ENCODE results near the gene TTC6. TPM values are rescaled to one million over a fixed set of nuclear protein-coding genes. Genes with fewer than 3 reads are reported as not detected.

TTC6 gene
- total RNA-seq, 5 donors from 2014 or later (not counting 1 experiment from before 2014, with no cell fraction given): not detected

- no peak for ATAC-seq (replicated peaks in 1 of 4)
- 92% methylated on average over 3 of the region's 4 CpGs for WGBS (ENCODE audit: insufficient coverage)
- no peaks in the 10 kb centered on the region for H3K36me3 Mint-ChIP-seq
These were observed 24.0 kb upstream of the TTC6 start for GRCh38 chr14:37571391-37571790.

GRCh38 chr14:37573356-37573755, 22.1 kb upstream of the TTC6 start:
- Mint-ChIP-seq H3K9me3 (peaks cover 0 to 18% (median 3%) of the 10 kb centered on the region in 3 donors), H3K36me3 (no peaks in the 10 kb centered on the region), H3K27ac (no peak overlapping the region), H3K4me1 (no peaks in the 10 kb centered on the region), H3K4me3 (no peak overlapping the region), H3K27me3 (peaks cover 0 to 3% of the 10 kb centered on the region in 2 donors)
- Histone ChIP-seq H3K4me3 (ENCODE audit: control insufficient read depth in 1 of 2, extremely low read depth in 1 of 2, low read length in 1 of 2) (no peak overlapping the region), H3K27ac (ENCODE audit: low read length) (no peak overlapping the region), H3K36me3 (ENCODE audit: control insufficient read depth in 2 of 2, extremely low read depth in 1 of 2, insufficient read depth in 1 of 2, low read length in 1 of 2) (no peaks in the 10 kb centered on the region), H3K9me3 (no peaks in the 10 kb centered on the region), H3K27me3 (replicated peaks in 1 of 2; ENCODE audit: control insufficient read depth in 2 of 2, extremely low read depth in 1 of 2, insufficient read depth in 2 of 2, low read length in 1 of 2) (peaks cover 0 to 3% of the 10 kb centered on the region in 2 experiments), H3K4me1 (ENCODE audit: control insufficient read depth in 1 of 2, extremely low read depth in 1 of 2, insufficient read depth in 2 of 2, low read length in 2 of 2) (no peaks in the 10 kb centered on the region)
- ATAC-seq (replicated peaks in 1 of 4): no peak
- POLR2A ChIA-PET: interaction anchor here (0.6 kb wide), 2 partner anchors 15 to 233 kb away, joined by 3 to 4 read pairs; no protein-coding TSS in a partner anchor
- 85% methylated on average over 2 of the region's 2 CpGs for WGBS (ENCODE audit: insufficient coverage)
- CTCF ChIA-PET: no interaction called here
- DNase-seq: no peak

More at GRCh38 chr14:37571391-37571790, 24.0 kb upstream of the TTC6 start:
- ChIA-PET CTCF (no interaction called here), POLR2A (no interaction called here)
- Histone ChIP-seq H3K36me3 (ENCODE audit: control insufficient read depth in 2 of 2, extremely low read depth in 1 of 2, insufficient read depth in 1 of 2, low read length in 1 of 2) (no peaks in the 10 kb centered on the region), H3K27me3 (replicated peaks in 1 of 2; ENCODE audit: control insufficient read depth in 2 of 2, extremely low read depth in 1 of 2, insufficient read depth in 2 of 2, low read length in 1 of 2) (no peaks in the 10 kb centered on the region), H3K4me3 (ENCODE audit: control insufficient read depth in 1 of 2, extremely low read depth in 1 of 2, low read length in 1 of 2) (no peak overlapping the region), H3K4me1 (ENCODE audit: control insufficient read depth in 1 of 2, extremely low read depth in 1 of 2, insufficient read depth in 2 of 2, low read length in 2 of 2) (no peaks in the 10 kb centered on the region), H3K9me3 (no peaks in the 10 kb centered on the region), H3K27ac (ENCODE audit: low read length) (no peak overlapping the region)
- H3K9me3 Mint-ChIP-seq: peaks cover 0 to 18% (median 3%) of the 10 kb centered on the region in 3 donors
- peaks cover 0 to 1% of the 10 kb centered on the region in 2 donors for H3K27me3 Mint-ChIP-seq
- H3K27ac Mint-ChIP-seq: no peak overlapping the region
- H3K4me3 Mint-ChIP-seq: no peak overlapping the region
- no peaks in the 10 kb centered on the region for H3K4me1 Mint-ChIP-seq
- no peak for DNase-seq

- POLR2A ChIA-PET: no interaction called here
- DNase-seq (no peak), ATAC-seq (replicated peaks in 1 of 4) (no peak)
- peaks cover 0 to 10% (median 0%) of the 10 kb centered on the region in 3 donors for H3K9me3 Mint-ChIP-seq
- H3K27me3 Mint-ChIP-seq: peaks cover 9 to 16% of the 10 kb centered on the region in 2 donors
- no peaks in the 10 kb centered on the region for H3K4me1 ChIP-seq (ENCODE audit: control insufficient read depth in 1 of 2, extremely low read depth in 1 of 2, insufficient read depth in 2 of 2, low read length in 2 of 2)
- no peak overlapping the region for H3K4me3 ChIP-seq (ENCODE audit: control insufficient read depth in 1 of 2, extremely low read depth in 1 of 2, low read length in 1 of 2)
- H3K27me3 ChIP-seq (replicated peaks in 1 of 2; ENCODE audit: control insufficient read depth in 2 of 2, extremely low read depth in 1 of 2, insufficient read depth in 2 of 2, low read length in 1 of 2): peaks cover 6 to 17% of the 10 kb centered on the region in 2 experiments
- no peaks in the 10 kb centered on the region for H3K4me1 Mint-ChIP-seq
- 64% methylated on average over 7 of the region's 9 CpGs for WGBS (ENCODE audit: insufficient coverage)
- H3K27ac Mint-ChIP-seq: no peak overlapping the region
- CTCF ChIA-PET: no interaction called here
- no peaks in the 10 kb centered on the region for H3K36me3 ChIP-seq (ENCODE audit: control insufficient read depth in 2 of 2, extremely low read depth in 1 of 2, insufficient read depth in 1 of 2, low read length in 1 of 2)
- no peaks in the 10 kb centered on the region for H3K9me3 ChIP-seq
- H3K27ac ChIP-seq (ENCODE audit: low read length): no peak overlapping the region
- H3K4me3 Mint-ChIP-seq: no peak overlapping the region
- no peaks in the 10 kb centered on the region for H3K36me3 Mint-ChIP-seq
These were observed 16.2 kb upstream of the TTC6 start for GRCh38 chr14:37579274-37579673.

- peaks cover 6 to 26% of the 10 kb centered on the region in 2 experiments for H3K27me3 ChIP-seq (replicated peaks in 1 of 2; ENCODE audit: control insufficient read depth in 2 of 2, extremely low read depth in 1 of 2, insufficient read depth in 2 of 2, low read length in 1 of 2)
- H3K9me3 ChIP-seq: no peaks in the 10 kb centered on the region
- no CpG with 5 or more reads among the region's 2 CpGs for WGBS (ENCODE audit: insufficient coverage)
- no peaks in the 10 kb centered on the region for H3K4me1 Mint-ChIP-seq
- no peak overlapping the region for H3K27ac ChIP-seq (ENCODE audit: low read length)
- H3K4me1 ChIP-seq (ENCODE audit: control insufficient read depth in 1 of 2, extremely low read depth in 1 of 2, insufficient read depth in 2 of 2, low read length in 2 of 2): no peaks in the 10 kb centered on the region
- H3K27ac Mint-ChIP-seq: no peak overlapping the region
- CTCF ChIA-PET: no interaction called here
- H3K27me3 Mint-ChIP-seq: peaks cover 14 to 16% of the 10 kb centered on the region in 2 donors
- H3K9me3 Mint-ChIP-seq: peaks cover 0 to 4% (median 0%) of the 10 kb centered on the region in 3 donors
- DNase-seq (no peak), ATAC-seq (replicated peaks in 1 of 4) (no peak)
- no peaks in the 10 kb centered on the region for H3K36me3 ChIP-seq (ENCODE audit: control insufficient read depth in 2 of 2, extremely low read depth in 1 of 2, insufficient read depth in 1 of 2, low read length in 1 of 2)
- no peak overlapping the region for H3K4me3 ChIP-seq (ENCODE audit: control insufficient read depth in 1 of 2, extremely low read depth in 1 of 2, low read length in 1 of 2)
- POLR2A ChIA-PET: no interaction called here
- H3K4me3 Mint-ChIP-seq: no peak overlapping the region
- no peaks in the 10 kb centered on the region for H3K36me3 Mint-ChIP-seq
These were observed 15.3 kb upstream of the TTC6 start for GRCh38 chr14:37580146-37580545.

- peaks cover 18 to 43% of the 10 kb centered on the region in 2 experiments for H3K27me3 ChIP-seq (replicated peaks in 1 of 2; ENCODE audit: control insufficient read depth in 2 of 2, extremely low read depth in 1 of 2, insufficient read depth in 2 of 2, low read length in 1 of 2)
- H3K9me3 Mint-ChIP-seq: peaks cover 0 to 3% (median 0%) of the 10 kb centered on the region in 3 donors
- H3K27ac ChIP-seq (ENCODE audit: low read length): no peak overlapping the region
- peaks cover 41 to 43% of the 10 kb centered on the region in 2 donors for H3K27me3 Mint-ChIP-seq
- no peak for DNase-seq
- ATAC-seq (replicated peaks in 1 of 4): no peak
- ChIA-PET CTCF (no interaction called here), POLR2A (no interaction called here)
- 9% methylated on average over 55 of the region's 67 CpGs for WGBS (ENCODE audit: insufficient coverage)
- H3K4me3 Mint-ChIP-seq: no peak overlapping the region
- no peaks in the 10 kb centered on the region for H3K36me3 ChIP-seq (ENCODE audit: control insufficient read depth in 2 of 2, extremely low read depth in 1 of 2, insufficient read depth in 1 of 2, low read length in 1 of 2)
- no peaks in the 10 kb centered on the region for H3K4me1 ChIP-seq (ENCODE audit: control insufficient read depth in 1 of 2, extremely low read depth in 1 of 2, insufficient read depth in 2 of 2, low read length in 2 of 2)
- H3K4me3 ChIP-seq (ENCODE audit: control insufficient read depth in 1 of 2, extremely low read depth in 1 of 2, low read length in 1 of 2): no peak overlapping the region
- no peak overlapping the region for H3K27ac Mint-ChIP-seq
- no peaks in the 10 kb centered on the region for H3K36me3 Mint-ChIP-seq
- no peaks in the 10 kb centered on the region for H3K9me3 ChIP-seq
- no peaks in the 10 kb centered on the region for H3K4me1 Mint-ChIP-seq
These were observed 11.8 kb upstream of the TTC6 start for GRCh38 chr14:37583358-37584210.

- Histone ChIP-seq H3K36me3 (ENCODE audit: control insufficient read depth in 2 of 2, extremely low read depth in 1 of 2, insufficient read depth in 1 of 2, low read length in 1 of 2) (no peaks in the 10 kb centered on the region), H3K4me1 (ENCODE audit: control insufficient read depth in 1 of 2, extremely low read depth in 1 of 2, insufficient read depth in 2 of 2, low read length in 2 of 2) (no peaks in the 10 kb centered on the region), H3K27ac (ENCODE audit: low read length) (no peak overlapping the region), H3K9me3 (no peaks in the 10 kb centered on the region), H3K4me3 (ENCODE audit: control insufficient read depth in 1 of 2, extremely low read depth in 1 of 2, low read length in 1 of 2) (no peak overlapping the region), H3K27me3 (replicated peaks in 1 of 2; ENCODE audit: control insufficient read depth in 2 of 2, extremely low read depth in 1 of 2, insufficient read depth in 2 of 2, low read length in 1 of 2) (peaks cover 21 to 46% of the 10 kb centered on the region in 2 experiments)
- 16% methylated on average over 56 of the region's 62 CpGs for WGBS (ENCODE audit: insufficient coverage)
- Mint-ChIP-seq H3K36me3 (no peaks in the 10 kb centered on the region), H3K27ac (no peak overlapping the region), H3K9me3 (peaks cover 3 to 6% (median 6%) of the 10 kb centered on the region in 3 donors), H3K4me3 (no peak overlapping the region), H3K27me3 (peaks cover 50% of the 10 kb centered on the region in 2 donors), H3K4me1 (no peaks in the 10 kb centered on the region)
- ChIA-PET POLR2A (no interaction called here), CTCF (no interaction called here)
- DNase-seq: no peak
- ATAC-seq (replicated peaks in 1 of 4): no peak
These were observed 11.0 kb upstream of the TTC6 start for GRCh38 chr14:37584211-37585100.

All from T-cell (primary cell).